T47D (cell line): ENCODE data around the gene COL4A1.

Experiments used
- DNase-seq, 2 experiments: peaks; one replicate each; pipeline versions ENCODE4 v3.0.0 to v3.0.0-alpha.2; 2011 to 2012; ENCODE audit warnings: low read depth in 1 of 2, low spot score in 1 of 2
- JUND ChIP-seq: IDR thresholded peaks from 2 replicates; pipeline ENCODE4 v1.6.1; 2012; ENCODE audit warnings: low read depth
- in situ Hi-C: cut with HindIII; loops from 2 replicates; pipeline ENCODE4 v1.10.0; 2016; ENCODE audit warnings: low sequenced_read_pairs, low pct_unique_long_range_greater_than_20kb

The COL4A1 gene

DNA sequence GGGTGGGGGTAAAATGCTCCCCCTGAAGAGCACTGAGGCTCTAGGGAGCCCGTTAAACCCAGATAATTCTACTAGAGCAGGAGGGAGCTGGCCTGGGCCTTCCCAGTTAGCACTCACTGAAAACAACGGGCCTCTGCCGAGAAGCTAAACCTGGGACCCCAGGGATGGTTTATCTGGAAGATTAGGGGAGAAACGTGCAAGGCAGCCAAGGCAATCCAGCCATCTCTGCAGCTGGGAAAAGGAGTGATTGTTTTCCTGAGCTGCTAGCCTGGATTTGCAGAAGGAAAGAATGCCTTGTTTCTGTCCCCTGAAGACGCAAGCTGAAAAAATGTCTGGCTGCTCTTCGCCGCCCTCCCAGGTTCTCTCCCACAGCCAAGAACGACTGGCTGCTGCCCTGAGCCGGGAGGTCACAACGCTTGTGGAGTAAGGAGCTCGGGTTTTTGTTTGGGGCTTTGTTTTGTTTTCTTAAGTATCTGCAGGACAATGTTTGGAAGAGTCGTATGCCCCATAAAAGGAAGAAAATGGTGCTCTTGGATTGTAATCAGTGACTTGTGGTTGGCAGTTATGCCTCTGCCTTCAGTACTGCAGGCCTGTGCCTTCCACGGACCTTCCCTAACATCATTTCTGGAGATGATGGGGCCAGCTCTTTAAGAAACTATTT, 31.6 kb upstream of the COL4A1 start:
- TF ChIP-seq JUND, result no peak
- in situ Hi-C loops, result no loop called here

DNA sequence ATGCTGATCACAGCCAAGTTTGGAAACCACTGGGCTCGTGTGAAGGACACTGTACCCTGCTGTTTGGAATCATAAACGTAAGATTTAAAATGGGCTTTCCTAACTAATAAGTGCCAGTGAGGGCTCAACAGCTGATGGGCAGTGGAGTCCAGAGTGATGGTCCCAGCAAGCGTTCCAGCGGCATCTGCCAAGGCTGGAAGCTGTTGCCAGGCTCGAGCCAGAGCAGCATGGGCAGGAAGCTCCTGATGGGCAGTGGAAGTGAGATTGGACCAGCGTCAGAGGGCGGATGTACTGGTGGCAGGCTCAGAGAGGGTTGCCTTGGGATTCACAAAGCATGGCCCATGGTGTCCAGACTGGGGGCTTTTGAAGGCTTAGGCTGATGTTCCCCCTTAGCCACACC, 30.3 kb upstream of the COL4A1 start:
- DNase-seq, result no peak
- in situ Hi-C loops, result no loop called here
- TF ChIP-seq JUND, result no peak

More for the DNA sequence above, 31.6 kb upstream of the COL4A1 start:
- DNase-seq, result peak in 1 of 2 experiments; percentile 10

DNA sequence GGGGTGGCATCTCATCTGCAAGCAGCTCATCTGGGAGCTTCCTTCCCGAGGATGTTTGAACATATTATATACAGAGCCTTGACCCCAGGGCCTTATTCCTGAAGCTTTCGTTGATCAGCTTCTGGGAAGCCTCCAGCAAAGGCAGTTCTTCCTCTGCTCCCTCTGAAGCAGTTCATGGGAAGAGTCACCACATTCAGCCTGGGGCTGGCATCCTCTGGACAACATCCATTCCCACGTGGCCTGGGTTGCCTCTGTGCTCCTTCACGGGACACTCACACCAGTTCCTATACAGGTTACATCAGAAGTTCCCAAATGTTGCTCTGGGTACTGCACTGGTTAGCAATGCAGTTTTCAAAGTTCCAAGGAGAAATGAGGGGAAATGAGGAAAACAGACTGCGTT, 29.7 kb upstream of the COL4A1 start:
- in situ Hi-C loops, result no loop called here
- no peak for TF ChIP-seq JUND
- no peak for DNase-seq

DNA sequence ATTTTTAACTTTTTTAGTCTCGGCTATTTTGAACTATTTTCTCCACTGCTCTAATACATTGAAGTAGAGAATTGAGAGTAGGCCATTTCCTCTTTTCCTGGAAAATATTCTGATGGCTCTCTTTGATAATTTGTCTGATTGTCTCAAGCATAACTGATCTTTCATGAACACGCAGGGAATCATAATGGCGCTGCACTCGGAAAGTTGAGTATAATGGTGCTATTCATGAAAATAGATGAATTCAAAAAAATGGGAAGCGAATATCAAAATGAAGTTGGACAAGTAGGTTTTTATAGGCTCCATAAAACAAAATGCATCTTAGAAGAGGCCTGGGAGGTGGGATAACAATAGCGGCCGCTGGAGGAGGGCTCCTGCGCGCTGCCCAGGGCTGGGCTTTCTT, 29.2 kb upstream of the COL4A1 start:
- in situ Hi-C loops, result no loop called here
- no peak for TF ChIP-seq JUND

DNA sequence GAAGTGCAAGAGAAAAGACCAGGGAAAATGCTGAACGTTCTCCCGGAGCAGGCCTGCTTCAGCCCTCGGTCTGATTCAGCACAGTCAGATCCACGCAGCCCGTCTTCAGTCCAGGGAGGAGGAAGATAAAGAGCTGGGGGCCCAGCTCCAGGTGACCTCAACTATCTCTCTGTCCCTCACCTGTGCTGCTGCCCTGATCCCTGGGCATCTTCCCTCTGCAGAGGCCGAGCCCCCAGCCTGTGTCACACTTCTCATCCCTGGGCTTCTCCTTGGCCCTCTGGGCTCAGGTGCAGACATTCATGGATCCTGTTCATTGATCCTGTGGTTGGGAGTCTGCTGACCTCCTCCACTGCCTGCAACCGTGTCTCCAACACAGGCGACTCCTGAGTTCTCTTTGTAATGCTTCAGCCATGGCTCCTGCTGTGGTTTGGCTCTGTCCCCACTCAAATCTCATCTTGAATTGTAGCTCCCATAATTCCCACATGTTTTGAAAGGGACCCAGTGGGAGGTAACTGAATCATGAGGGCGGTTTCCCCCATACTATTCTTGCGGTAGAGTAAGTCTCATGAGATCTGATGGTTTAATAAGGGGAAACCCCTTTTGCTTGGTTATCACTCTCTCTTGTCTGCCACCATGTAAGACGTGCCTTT, 28.0 kb upstream of the COL4A1 start:
- DNase-seq, result no peak
- in situ Hi-C loops, result no loop called here
- no peak for TF ChIP-seq JUND

More for the DNA sequence above, 29.2 kb upstream of the COL4A1 start:
- no peak for DNase-seq

DNA sequence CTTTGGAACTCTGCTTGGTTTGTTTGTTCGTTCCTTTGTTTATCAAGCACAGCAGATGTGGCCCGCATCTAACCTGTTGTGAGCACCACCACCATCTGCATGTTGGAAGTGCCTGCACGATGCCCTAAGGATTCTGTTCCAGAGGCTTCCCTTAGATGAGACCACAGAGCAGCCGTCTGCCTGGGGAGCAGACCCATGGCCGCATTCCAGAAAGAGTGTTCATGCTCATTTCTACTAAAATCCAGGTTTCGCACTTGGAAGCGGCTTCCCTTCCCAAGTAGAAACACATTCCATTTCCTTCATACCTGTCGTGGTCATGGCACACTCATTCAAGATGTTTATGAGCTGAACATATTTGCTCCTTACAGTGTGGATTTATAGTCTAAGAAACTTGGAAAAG, 27.3 kb upstream of the COL4A1 start:
- DNase-seq, result no peak
- in situ Hi-C loops, result no loop called here
- no peak for TF ChIP-seq JUND

DNA sequence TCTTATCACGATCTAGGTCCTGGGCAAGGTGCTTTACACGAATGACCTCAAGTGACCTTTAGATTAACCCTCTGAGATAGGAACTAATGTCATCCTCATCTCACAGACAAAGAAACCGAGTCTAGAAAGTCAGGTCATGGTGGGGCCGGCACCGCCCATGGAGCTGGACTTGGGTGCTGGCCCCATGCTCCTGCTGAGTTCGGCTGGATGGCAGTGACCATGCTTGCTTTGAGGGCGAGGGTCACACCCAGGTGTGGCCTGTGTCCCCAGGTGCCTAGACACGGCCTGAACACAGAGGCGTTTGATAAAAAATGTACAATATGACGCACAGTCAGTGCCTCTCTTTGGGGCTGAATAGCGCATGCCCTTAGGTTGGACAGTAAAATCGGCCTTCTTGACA, 26.9 kb upstream of the COL4A1 start:
- no peak for TF ChIP-seq JUND
- in situ Hi-C loops, result no loop called here
- no peak for DNase-seq

DNA sequence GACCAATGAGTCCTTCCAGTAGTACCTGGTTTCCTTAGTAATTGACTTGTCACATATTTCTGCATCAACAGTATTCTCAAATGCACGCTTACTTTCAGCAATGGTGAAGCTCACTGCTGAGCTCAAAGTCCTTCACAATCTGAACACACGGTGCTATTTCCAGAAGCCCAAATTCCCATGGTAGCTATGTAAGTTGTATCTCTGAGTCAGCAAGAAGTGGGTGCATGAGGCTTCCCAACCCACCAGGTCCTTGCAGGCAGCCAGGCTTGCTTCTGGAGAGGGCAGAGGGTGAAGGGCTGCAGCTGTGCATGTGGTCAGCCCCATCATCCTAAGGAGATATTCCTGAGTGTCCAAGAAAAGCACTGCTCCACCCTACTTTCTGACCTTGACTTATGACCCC, 25.8 kb upstream of the COL4A1 start:
- in situ Hi-C loops, result no loop called here
- TF ChIP-seq JUND, result no peak
- no peak for DNase-seq

DNA sequence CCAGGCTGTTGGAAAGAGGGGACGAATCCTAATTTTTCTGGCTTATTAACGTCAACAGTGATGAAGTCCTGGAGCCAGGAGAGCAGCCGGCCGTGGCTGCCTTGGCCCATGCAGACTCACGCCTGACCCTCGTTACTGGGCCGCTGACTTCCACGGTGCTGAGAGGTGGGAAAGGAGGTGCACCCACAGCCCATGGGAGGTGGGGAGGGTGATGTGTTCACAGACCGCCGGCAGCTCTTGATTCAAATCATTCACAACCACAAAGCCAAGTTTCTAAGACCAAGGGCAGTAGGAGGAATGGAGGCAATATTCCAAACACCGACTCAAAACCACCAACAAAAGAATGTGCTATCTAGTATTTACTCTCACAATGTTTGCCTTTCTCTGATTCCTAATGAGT, 24.4 kb upstream of the COL4A1 start:
- DNase-seq, result no peak
- TF ChIP-seq JUND, result no peak
- in situ Hi-C loops, result no loop called here

DNA sequence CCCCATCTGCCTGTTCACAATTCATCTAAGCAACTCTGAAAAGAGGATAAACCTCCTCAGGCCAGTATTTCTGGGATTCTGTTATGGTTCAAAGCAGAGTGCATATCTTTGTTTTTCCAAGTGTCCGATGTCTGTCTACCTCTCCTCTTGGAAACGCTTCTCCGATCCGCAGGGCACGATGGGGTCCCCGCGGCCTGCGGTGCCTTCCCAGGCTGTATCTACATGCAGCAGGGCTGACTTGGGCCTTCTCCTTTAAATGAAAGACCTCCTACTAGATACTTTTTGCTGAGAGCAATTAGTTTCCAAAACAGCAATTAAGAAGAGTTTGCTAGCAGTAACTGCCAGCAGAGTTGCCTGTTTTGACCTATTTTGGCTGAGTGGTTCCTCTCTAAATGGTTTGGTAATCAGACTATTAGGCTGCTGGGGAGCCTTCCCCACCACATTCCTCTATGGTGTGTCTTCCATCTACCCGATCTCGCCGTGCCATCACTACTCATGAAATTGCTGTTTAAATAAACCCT, 23.6 kb upstream of the COL4A1 start:
- in situ Hi-C loops, result no loop called here

DNA sequence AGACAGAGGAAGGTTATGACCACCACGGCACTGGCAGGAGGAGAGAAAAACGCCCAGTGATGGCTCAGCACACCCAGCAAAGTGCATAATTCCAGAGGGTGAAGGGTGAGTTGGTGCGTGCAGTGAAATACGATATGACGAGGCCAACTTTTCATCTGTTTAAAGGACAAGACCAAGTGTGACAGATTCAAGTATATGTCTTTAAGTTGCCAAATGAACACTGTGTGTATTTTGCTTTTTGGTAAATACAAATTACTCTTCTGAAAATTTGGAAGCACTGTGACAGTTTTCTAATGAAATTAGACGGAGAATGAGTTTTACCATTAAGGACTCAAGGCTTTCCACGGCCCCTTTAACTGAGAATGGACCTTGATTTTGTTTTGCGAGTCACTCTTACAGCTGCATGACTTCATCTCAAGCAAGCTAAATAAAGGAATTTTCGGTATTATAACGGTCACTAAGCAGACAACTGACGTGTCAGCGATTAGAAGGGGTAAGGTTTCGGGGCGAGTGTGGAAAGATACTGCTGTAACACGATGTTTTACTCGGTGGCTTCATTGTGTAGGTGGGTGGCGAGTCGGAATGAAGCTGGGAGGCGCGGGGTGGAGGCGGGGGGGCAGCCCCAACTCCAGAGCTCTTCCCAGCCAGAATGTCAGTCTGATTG, 23.0 kb upstream of the COL4A1 start:
- no peak for DNase-seq
- TF ChIP-seq JUND, result no peak
- in situ Hi-C loops, result no loop called here

More for the DNA sequence above, 23.6 kb upstream of the COL4A1 start:
- no peak for TF ChIP-seq JUND
- DNase-seq, result no peak

DNA sequence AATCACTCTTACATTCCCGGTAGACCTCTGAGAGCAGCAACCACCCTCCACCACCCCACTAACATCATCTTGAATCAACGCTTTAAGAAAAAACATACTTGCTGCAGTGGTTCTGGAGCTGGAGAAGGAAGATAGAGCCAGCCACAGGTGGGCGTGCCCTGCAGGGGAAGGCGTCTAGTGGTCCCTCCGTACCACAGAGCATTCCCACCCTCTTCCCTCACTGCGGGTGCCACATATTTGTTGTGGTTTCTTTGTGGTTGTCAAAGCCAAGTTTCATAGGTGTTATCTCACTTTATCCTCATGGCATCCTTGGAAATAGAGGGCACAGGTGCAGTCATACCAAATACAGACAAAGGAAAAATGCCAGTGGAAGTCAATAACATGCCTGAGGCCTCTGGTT, 22.3 kb upstream of the COL4A1 start:
- DNase-seq, result no peak
- in situ Hi-C loops, result no loop called here
- no peak for TF ChIP-seq JUND

DNA sequence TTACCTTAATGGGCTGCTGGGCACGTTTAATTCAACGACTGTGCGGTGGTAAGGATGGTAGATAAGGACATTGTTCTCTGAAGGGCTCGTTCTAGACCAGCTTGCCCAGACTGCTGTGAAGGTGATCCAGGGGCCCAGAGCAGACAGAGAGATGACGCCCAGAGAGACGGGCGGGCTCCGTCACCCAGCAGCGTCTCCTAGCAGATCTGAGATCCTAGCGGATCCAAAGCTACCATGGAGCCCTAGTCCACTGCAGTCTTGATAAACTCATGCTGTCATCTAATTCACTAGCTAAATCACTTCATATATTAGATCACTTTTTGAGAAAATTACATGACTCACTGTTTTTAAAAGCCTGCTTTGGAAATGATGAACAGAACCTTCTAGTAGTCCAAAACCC, 21.6 kb upstream of the COL4A1 start:
- DNase-seq, result no peak
- in situ Hi-C loops, result no loop called here

More for the DNA sequence above, 21.6 kb upstream of the COL4A1 start:
- no peak for TF ChIP-seq JUND
